Mucosa of gallbladder (tissue), 1 donor: Measurements from ENCODE around the gene TEX19. TPM values are rescaled to one million over a fixed set of nuclear protein-coding genes. Genes with fewer than 3 reads are reported as not detected.
A peak's percentile ranks its signal among the peaks of the same experiment; 100 is the strongest.
"Not testable (repeated sequence)": the region's sequence is repeated elsewhere in the genome, so short reads cannot be mapped to it uniquely, and the experiment has no call there.

Experiments
- DNase-seq: peaks from one replicate; pipeline ENCODE4 v3.0.0-alpha.2; 2020; ENCODE audit warnings: low spot score
- total RNA-seq: library from RNA; stranded (reverse); gene quantifications from one replicate; pipeline ENCODE4 v1.2.1, GENCODE V29; 2021
- donor health status: DM: no; HTN: no; CAD: no.

TEX19 gene
- total RNA-seq, 1 donor from 2014 or later, result not detected

DNA sequence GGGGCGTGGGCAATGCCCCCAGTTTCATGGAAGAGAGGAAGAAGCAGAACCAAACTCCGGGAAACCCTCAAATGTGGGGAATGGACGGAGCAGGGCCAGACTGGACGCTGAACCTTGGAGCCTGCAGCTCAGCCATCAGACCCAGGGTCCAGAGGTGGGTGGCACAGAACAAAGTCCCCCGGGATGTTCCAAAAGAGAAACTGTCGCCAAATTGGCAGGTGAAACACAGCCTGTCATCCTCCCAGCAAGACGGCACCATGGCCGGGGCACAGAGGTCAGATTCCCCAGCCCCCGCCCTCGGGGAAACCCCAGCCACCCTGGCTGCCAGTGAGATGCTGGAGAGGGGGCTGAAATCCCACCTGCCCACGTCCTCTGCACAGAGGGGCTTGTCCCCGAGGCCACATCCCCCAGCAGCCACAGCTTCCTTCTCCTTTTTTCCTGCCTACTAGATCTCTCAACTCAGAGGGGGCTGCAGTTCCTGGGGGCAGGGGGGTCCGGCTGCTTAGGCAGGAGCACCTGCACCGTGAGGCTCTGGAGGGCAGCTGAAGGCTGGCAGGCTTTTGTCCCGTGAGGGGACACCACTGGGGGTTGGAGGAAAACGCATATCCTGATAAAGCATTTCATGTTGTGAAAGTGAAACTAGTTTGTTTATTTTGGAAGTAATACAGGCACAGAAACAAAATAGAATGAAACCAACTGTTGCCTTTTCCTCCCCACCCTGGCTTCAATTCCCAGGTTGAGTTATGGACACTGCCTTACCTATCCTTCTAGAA is 24.2 kb upstream of the TEX19 start:
- no peak for DNase-seq

DNA sequence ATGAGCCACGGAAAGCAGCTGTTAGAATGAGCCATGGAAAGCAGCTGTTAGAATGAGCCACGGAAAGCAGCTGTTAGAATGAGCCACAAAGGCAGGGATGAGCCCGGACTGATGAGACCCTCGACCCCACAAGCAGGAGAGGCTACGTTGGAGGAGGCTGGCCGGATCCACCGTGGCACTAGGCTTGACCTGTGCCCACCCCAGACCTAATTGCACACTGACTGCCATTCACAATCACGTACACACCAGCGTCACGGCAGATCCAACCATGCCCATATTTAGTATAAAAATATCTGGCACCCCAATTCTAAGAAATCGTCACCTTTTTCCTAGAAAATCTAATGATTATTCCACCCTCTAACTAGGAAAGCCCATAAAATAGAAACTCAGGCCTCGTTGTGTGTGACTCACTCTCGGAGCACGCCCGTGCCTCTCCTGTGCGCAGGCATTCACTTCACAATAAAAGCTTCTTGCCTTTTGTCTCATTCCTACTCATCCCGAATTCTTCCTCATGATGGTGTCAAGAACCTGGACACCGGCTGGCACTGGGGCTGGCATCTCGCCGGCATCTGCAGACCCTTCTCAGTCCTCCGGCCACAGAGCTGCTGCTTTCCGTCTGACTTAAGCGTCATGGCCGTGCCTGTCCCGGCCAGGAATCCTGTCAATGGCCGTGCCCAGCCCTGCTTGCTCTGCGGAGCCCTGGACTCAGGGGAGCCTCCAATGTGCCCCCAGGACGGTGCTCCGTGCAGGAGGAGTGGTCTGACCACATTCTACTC is 20.0 kb upstream of the TEX19 start:
- DNase-seq, result peak; percentile 62

DNA sequence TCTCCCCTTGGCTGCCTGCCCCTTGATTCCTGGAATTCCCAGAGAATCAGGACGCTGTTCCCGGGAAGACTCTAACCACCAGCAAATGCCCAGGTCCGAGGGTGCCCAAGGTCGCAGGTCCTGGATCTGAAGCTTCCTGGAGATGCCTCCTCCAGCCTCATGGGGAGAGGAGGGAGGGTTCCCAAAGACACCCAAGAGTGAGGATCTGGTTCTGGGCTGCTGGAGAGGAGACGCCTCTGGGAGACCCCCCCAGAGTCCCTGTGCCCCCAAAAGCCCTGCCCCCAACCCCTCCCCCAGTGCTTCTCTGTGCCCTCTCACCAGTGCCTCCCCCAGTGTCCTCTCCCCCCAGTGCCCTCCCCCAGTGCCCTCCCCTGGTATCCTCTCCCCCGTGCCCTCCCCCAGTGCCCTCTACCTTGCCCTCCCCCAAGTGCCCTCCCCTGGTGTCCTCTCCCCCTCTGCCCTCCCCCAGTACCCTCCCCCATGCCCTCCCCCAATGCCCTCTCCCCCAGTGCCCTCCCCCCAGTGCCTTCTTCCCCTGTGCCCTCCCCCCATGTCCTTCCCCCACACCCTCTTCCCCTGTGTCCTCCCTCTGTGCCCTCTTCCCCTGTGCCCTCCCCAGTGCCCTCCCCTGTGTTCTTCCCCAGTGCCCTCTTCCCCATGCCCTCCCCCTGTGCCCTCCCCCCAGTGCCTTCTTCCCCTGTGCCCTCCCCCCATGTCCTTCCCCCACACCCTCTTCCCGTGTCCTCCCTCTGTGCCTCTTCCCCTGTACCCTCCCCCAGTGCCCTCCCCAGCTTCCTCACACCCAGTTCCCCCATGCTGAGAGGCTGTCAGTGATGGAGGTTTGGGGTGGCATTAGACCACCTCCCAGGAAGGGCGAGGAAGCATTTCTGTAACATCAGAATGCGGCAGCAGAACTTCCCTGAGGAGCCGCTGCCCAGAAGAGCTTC is 19.1 kb upstream of the TEX19 start:
- DNase-seq, result no peak

DNA sequence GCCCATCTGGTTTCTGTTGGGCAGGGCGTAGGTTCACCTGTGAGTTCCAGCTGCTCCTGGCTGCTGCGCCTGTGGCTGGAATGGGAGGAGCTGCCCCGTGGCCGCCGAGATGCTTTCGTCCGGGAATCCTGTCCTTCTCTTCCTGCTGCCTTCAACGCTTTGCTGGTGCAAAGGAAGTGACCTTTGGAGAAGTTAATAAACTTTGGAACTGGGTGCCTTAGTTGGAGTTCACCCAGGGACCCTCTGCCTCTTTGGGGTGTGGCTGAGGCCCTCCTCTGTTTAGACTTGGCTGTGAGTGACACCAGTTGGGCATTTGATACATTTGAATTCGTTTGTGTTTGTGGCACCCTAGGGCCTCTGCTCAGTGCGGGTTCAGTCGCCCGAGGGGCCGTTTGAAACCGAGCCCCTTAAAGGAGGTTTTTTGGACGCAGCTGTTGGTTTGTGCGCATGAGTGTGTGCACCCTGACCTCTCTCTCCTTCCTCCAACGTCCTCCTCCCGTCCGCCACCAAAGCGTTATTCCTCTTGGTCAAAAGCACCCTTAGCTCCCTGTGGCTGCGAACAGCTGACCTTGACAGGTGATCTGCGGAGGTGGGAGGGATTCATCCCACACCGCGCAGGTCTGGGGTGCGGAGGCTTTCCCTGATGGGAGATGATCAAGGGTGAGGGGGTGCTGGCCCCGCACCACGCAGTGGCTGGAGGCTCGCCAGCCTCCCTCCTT is 16.5 kb upstream of the TEX19 start:
- no peak for DNase-seq

DNA sequence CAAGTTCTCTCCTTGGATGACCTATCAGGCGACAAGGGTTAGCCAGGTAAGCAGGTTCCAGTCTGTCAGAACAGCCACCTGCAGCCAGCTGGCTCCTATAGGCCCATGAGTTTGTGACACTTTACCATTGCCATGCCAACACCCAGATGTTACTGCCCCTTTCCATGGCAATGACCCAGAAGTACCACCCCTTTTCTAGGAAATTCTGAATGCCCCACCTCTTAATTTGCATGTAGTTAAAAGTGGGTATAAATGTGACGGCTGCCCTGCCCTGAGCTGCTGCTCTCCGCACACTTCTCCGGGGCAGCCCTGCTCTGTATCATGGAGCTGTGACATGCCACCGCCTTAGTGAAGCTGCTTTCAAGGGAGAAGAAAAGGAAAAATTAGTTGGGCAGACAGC is 15.5 kb upstream of the TEX19 start:
- DNase-seq, result no peak

GRCh38 chr17:82344175-82344907 is 14.7 kb upstream of the TEX19 start:
- DNase-seq, result no peak

DNA sequence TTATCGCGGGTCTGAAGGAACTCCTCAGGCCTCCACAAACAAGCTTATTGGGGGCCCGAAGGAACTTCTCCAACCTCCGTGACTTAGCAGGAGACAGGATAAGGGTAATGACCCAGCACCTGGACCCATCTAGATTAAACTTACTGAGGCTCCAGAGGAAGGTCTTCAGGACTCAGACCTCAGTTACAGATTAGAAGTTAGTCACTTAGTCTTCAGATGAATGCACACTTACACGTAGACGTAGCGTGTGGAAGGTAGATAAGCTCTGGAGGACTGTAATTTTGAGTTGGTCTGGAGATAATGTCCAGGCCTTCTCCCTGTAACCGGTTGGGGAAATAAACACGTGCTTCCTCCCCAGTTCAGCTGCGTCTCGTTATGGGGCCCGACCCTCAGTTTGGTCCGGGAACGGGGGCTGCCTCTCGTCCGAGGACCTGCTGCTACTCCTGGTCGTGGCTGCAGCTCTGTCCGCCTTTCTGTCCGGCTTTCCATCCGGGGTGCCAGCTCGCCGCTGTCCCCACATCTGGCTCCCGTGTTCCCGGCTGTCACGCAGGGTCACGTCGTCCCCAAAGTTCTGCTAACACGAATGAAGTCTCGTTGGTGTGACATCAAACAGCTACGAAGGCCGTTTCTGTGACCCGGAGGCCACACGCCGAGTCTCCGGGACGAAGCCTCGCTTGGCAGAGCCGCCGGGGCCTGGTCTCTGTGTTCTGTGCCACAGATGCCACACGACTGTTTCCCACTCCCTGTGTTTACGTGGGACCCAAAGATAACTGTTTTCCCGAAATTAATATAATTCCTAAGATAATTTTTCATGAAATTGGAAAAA is 13.7 kb upstream of the TEX19 start:
- DNase-seq, result no peak

DNA sequence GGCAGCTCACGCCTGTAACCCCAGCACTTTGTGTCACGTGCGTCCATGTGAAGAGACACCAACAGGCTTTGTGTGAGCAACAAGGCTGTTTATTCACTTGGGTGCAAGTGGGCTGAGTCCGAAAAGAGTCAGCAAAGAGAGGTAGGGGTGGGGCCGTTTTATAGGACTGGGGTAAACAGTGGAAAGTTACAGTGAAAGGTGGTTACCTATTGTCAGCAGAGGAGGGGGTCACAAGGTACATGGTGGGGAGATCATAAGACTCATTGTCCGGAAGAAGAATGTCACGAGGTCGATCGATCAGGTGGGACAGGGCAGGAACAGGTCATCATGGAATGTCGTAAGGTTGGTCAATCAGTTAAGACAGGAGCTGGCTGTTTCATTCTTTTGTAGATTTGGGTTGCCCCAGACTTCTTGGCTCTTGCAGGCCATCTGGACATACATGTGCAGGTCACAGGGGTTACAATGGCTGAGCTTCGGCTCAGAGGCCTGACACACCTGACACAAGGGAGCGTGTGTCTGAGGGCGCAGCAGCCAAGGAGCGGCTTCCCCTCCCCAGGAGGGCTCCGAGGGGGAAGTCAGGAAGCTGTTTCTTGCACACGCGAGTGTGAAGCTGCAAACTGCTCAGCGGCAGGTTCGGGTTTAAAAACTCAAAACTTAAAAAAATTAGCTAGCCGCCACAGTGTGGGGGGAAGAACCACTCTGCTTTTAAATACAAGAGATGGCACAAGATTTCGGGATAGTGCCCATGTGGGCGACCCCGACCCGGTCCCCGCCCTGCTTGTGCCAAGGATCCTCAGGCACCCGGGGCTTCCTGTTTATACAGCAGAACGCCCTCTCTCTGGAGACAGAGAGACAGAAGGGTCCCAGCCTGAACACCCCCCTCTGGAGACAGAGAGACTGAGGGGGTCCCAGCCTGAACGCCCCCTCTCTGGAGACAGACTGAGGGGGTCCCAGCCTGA is 12.4 kb upstream of the TEX19 start:
- DNase-seq, result no peak

GRCh38 chr17:82347994-82348393 is 11.1 kb upstream of the TEX19 start:
- DNase-seq, result not testable (repeated sequence)

GRCh38 chr17:82348434-82348833 is 10.6 kb upstream of the TEX19 start:
- no peak for DNase-seq

DNA sequence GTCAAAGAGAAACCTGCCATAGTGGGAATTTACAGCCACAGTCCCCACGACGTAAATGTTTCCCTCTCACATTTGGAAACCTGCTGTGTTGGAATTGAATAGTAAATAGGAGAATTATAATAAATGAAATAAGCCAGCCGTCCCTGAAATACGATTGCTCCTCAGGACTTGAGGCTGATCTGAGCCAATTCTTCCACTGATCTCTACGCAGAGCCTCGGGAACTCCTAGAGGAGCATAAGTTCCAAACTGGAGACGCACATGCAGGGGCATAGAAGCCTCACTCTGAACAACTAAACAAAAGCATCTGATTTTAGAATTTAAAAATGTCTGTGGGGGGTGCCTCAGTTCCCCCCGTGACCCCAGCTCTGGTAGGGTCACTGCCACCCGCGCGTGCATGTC is 10.2 kb upstream of the TEX19 start:
- no peak for DNase-seq

DNA sequence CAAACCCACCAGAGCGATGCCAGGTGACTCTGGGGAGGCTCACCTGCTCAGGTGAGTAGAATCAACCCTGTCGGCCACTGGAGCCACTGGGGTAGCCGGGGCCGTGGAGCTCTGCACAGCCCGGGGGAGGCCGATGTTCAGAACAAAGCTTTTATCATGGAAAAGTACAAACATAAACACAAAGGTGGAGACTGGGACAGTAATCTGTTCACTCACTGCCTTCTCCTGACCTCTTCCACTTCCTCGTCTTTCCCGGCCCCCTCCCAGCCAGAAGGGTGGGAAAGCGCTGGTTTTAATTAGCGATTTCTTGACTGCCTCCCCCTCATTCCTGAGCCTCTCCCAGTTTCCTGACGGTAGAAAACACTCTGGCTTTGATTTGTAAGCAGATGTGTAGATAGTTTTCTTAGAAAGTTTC is 9.8 kb upstream of the TEX19 start:
- DNase-seq, result no peak

DNA sequence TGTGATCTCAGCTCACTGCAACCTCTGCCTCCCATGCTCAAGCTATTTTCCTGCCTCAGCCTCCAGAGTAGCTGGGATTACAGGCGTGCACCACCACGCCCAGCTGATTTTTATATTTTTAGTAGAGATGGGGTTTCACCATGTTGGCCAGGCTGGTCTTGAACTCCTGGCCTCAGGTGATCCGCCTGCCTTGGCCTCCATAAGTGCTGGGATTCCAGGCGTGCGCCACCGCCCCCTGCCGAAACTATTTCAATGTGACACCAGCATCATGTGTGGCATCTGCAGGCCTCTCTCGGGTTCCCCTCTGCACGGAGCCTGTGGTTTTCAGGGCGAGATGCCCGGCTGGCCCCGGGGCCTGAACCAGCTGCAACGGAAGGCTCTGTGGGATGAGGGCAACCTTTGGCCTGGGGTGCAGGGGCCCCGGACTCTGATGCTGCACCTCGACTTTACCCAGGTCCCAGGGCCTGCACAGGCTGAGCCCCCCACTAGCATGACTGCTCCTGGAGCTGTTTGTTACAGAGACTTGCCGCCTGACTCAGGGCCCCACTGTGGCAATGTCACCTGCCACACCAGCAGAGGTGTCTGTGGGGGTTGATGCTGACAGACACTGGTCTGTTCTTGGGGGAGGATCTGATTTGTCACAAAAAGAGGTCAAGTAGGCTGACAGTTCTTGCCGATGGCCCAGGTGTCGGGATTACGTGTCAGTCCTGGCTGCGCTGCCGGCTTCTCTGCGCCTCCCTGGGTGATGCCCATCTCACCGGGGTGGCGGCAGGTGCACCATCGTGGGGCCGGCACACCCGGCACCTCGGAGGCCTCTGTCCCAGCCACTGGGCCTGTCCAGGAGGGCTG is 8.6 kb upstream of the TEX19 start:
- no peak for DNase-seq

DNA sequence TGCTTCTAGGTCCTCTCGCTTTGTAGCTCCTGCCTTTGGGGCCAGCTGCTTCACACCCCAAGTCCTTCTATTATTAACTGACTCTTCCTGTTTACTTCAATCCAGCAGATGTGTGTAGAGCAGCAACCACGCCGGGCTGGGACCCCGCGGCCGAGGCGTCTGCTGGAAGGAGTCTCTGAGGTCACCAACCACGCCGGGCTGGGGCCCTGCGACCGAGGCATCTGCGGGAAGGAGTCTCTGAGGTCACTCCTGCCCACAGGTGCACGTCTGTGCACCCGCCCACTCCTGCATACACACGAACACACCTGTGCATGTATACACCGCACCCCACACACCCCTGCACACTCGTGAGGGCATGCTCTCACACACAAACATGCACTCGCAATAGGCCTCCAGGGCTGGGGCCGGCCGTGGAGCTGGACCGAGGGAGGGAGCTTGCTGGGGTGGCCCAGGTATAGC is 7.8 kb upstream of the TEX19 start:
- no peak for DNase-seq

DNA sequence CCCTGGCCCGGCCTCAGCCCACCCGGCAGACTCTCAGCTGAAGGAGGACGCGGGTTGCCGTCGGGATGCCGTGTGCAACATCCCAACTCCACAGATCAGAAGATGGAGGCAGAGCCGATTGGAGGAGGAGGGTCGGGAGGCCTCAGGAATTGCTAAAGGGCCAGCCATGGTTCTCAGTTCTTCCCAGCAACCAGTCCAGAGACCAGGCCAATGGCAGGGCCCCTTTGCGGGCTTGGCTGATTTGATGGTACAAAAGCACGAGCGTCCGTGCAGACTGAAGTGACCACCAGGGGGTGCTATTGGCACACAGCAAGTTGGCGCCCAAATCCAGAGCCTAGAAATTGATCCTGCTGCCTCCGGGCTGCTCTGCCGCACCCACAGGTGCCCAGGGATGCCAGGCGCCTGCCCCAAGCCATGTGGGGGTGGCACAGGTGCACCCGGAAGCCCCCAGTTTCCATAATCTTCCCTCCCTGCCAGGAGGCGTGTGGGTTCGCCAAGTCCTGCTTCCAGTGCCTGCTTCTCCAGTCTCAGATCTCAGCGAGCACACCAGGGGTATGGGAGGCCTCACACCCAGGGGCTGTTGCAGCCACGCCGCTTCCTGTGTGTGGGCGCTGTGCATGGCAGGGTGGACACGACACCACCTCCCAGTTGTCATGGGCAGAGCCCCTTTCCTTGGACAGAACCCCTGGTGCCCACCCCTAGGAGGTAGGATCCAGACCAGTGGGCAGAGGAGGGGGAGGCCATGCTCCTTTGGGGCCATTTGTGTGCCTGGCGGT is 7.1 kb upstream of the TEX19 start:
- peak; percentile 86 for DNase-seq

GRCh38 chr17:82353484-82353883 is 5.6 kb upstream of the TEX19 start:
- DNase-seq, result no peak

GRCh38 chr17:82354804-82355308 is 4.2 kb upstream of the TEX19 start:
- no peak for DNase-seq
